ENCODE data around the gene LINGO3. TPM values are rescaled to one million over a fixed set of nuclear protein-coding genes. Genes with fewer than 3 reads are reported as not detected.
A peak's percentile ranks its signal among the peaks of the same experiment; 100 is the strongest.

The LINGO3 gene
- total and polyA plus RNA-seq, 8 donors: not detected

- Histone ChIP-seq H3K4me1 (peaks cover 55 to 85% (median 76%) of the 10 kb centered on the region in 4 donors), H3K27ac (peak overlapping the region; percentile 52 to 92 (median 72)), H3K9me3 (no peaks in the 10 kb centered on the region), H3K4me3 (peak overlapping the region in 2 of 4 donors; percentile 1 to 92), H3K36me3 (peaks cover 0 to 15% (median 10%) of the 10 kb centered on the region in 4 donors), H3K27me3 (no peaks in the 10 kb centered on the region)
- 60 to 72% (median 65%) methylated on average over 10 of the region's 10 CpGs for WGBS, 5 donors
- TF ChIP-seq POLR2AphosphoS5 (IDR thresholded peaks at IDR 0.05): no peak
- TF ChIP-seq CTCF (IDR thresholded peaks at IDR 0.05): no peak
- TF ChIP-seq EP300 (IDR thresholded peaks at IDR 0.05): no peak
- TF ChIP-seq POLR2A (IDR thresholded peaks at IDR 0.05): no peak
- intact Hi-C loops (cut with DNase I; ENCODE audit: low total_unique reads): no loop called here
- DNase-seq: no peak
These were observed 22.3 kb upstream of the LINGO3 start for GRCh38 chr19:2330255-2330631.

GRCh38 chr19:2329501-2329916 is 21.6 kb upstream of the LINGO3 start:
- peak overlapping the region in 4 of 5 donors; percentile 25 to 92 (median 83) for H3K27ac ChIP-seq
- intact Hi-C loops (cut with DNase I; ENCODE audit: low total_unique reads): loop anchor here (10.0 kb wide), 1 partner anchor 95 kb away; the partner anchor contains the start of genes PLEKHJ1 and SF3A2
- 40 to 48% (median 42%) methylated on average over 13 of the region's 13 CpGs for WGBS, 5 donors
- peaks cover 55 to 88% (median 74%) of the 10 kb centered on the region in 4 donors for H3K4me1 ChIP-seq
- H3K36me3 ChIP-seq: peaks cover 0 to 21% (median 17%) of the 10 kb centered on the region in 4 donors
- TF ChIP-seq POLR2A (IDR thresholded peaks at IDR 0.05) (no peak), EP300 (IDR thresholded peaks at IDR 0.05) (no peak), POLR2AphosphoS5 (IDR thresholded peaks at IDR 0.05) (no peak), CTCF (IDR thresholded peaks at IDR 0.05) (no peak)
- DNase-seq: no peak
- no peaks in the 10 kb centered on the region for H3K27me3 ChIP-seq
- peak overlapping the region; percentile 88 to 98 (median 93) for H3K4me3 ChIP-seq
- no peaks in the 10 kb centered on the region for H3K9me3 ChIP-seq

GRCh38 chr19:2329149-2329478 is 21.2 kb upstream of the LINGO3 start:
- WGBS, 5 donors: 0 to 4% (median 3%) methylated on average over 10 to 16 of the region's 16 CpGs
- no peak for DNase-seq
- intact Hi-C loops (cut with DNase I; ENCODE audit: low total_unique reads): loop anchor here (10.0 kb wide), 1 partner anchor 94 kb away; the partner anchor contains the start of genes PLEKHJ1 and SF3A2
- Histone ChIP-seq H3K4me3 (peak overlapping the region; percentile 88 to 98 (median 93)), H3K9me3 (no peaks in the 10 kb centered on the region), H3K27ac (peak overlapping the region; percentile 80 to 92 (median 86)), H3K36me3 (peaks cover 0 to 24% (median 20%) of the 10 kb centered on the region in 4 donors), H3K4me1 (peaks cover 54 to 84% (median 71%) of the 10 kb centered on the region in 4 donors), H3K27me3 (no peaks in the 10 kb centered on the region)
- TF ChIP-seq CTCF (IDR thresholded peaks at IDR 0.05) (no peak), POLR2A (IDR thresholded peaks at IDR 0.05) (no peak), EP300 (IDR thresholded peaks at IDR 0.05) (no peak), POLR2AphosphoS5 (IDR thresholded peaks at IDR 0.05) (no peak)

GRCh38 chr19:2328401-2329148 is 20.6 kb upstream of the LINGO3 start, which contains the start of the genes LSM7 and SPPL2B:
Gene LSM7, minus strand, starts transcription at chr19:2328586. Its CDS starts 20 bp downstream, at chr19:2328566.
Gene SPPL2B, plus strand, starts transcription at chr19:2328684. Its CDS starts 26 bp downstream, at chr19:2328710.
- H3K4me1 ChIP-seq: peaks cover 48 to 78% (median 66%) of the 10 kb centered on the region in 4 donors
- H3K27ac ChIP-seq: peak within 1 kb of the TSS; percentile 80 to 92 (median 86)
- intact Hi-C loops (cut with DNase I; ENCODE audit: low total_unique reads): loop anchor here (10.0 kb wide), 1 partner anchor 94 kb away; the partner anchor contains the start of genes PLEKHJ1 and SF3A2
- no peaks in the 10 kb centered on the region for H3K9me3 ChIP-seq
- H3K27me3 ChIP-seq: no peaks in the 10 kb centered on the region
- 0 to 1% (median 0%) methylated on average over 44 to 89 of the region's 89 CpGs for WGBS, 5 donors
- H3K4me3 ChIP-seq: peak within 1 kb of the TSS; percentile 88 to 98 (median 93)
- TF ChIP-seq EP300 (IDR thresholded peaks at IDR 0.05) (no peak), CTCF (IDR thresholded peaks at IDR 0.05) (no peak), POLR2A (IDR thresholded peaks at IDR 0.05) (no peak), POLR2AphosphoS5 (IDR thresholded peaks at IDR 0.05) (peak; percentile 87 to 97 (median 90))
- peak; percentile 93 to 98 for DNase-seq
- H3K36me3 ChIP-seq: peaks cover 4 to 29% (median 24%) of the 10 kb centered on the region in 4 donors
